D721Med (cell line): ENCODE data around the gene CERT1.

Experiments used
- DNase-seq: peaks from one replicate; pipeline ENCODE4 v3.0.0; 2011; ENCODE audit warnings: low spot score; ENCODE audit not compliant: insufficient read length
- FAIRE-seq: peaks from 2 replicates; lab custom pipeline; 2011; peaks lifted over from hg19 to GRCh38; lab: Jason Lieb, UNC
- TF ChIP-seq, protein P1 (sequence below): IDR thresholded peaks from 2 replicates; pipeline ENCODE4 v1.5.1; 2012; ENCODE audit warnings: mild to moderate bottlenecking, control low read depth; ENCODE audit not compliant: insufficient read depth; ENCODE audit errors: missing control alignments

Gene CERT1

DNA sequence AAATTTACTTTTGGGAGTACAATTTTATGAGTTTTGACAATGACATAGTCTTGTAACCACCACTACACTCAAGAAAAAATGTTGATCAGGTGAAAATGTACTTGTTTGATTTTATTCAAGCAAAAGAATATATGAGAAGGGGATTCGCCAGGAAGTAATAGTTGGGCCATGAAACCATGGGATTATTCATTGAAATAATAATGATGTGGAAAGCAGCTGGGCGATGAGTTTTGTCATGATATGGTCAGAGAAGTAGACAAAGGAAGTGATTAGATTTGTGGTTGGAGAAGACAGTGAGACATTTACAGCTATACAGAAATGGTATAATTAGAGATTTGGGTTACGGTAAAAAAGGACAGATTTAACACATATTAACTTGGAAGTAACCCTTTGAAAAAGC lies 163.2 kb downstream of the CERT1 start:
- TF ChIP-seq, protein P1, sequence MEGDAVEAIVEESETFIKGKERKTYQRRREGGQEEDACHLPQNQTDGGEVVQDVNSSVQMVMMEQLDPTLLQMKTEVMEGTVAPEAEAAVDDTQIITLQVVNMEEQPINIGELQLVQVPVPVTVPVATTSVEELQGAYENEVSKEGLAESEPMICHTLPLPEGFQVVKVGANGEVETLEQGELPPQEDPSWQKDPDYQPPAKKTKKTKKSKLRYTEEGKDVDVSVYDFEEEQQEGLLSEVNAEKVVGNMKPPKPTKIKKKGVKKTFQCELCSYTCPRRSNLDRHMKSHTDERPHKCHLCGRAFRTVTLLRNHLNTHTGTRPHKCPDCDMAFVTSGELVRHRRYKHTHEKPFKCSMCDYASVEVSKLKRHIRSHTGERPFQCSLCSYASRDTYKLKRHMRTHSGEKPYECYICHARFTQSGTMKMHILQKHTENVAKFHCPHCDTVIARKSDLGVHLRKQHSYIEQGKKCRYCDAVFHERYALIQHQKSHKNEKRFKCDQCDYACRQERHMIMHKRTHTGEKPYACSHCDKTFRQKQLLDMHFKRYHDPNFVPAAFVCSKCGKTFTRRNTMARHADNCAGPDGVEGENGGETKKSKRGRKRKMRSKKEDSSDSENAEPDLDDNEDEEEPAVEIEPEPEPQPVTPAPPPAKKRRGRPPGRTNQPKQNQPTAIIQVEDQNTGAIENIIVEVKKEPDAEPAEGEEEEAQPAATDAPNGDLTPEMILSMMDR = no peak
- FAIRE-seq = no peak
- no peak for DNase-seq

DNA sequence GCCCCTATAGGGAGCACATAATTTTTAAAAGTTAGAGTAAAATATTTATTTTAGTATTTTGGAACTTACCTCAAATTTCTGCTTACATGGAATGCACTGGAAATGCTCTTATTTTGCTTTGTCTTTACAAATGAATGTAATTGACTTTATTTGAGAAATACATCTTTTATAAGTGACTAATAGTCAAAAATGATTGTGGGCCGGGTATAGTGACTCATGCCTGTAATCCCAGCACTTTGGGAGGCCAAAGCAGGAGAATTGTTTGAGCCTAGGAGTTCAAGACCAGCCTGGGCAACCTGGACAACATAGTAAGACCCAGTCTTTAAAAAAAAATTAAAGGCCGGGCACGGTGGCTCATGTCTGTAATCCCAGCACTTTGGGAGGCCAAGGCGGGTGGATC lies 168.6 kb downstream of the CERT1 start:
- FAIRE-seq = no peak
- no peak for DNase-seq
- TF ChIP-seq, protein P1 = no peak

DNA sequence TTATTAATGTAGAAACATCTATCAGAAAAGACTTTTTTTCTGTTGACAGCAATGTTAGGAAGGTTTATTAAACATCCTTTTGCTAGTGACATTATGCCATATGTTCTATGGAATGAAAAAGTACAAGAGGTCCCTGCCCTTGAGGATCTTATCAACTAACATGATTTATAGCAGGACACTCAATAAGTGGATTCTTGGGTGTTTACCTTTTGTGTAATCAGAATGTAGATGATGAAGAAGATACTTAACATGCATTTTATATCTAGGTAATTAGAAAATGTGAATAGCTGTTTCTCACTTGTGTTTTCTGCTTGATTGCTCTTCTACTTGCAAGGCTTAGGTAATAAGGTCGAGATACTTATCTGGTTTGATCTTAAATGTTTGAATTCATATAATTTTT lies 169.5 kb downstream of the CERT1 start:
- TF ChIP-seq, protein P1 = no peak
- no peak for DNase-seq
- FAIRE-seq = no peak

DNA sequence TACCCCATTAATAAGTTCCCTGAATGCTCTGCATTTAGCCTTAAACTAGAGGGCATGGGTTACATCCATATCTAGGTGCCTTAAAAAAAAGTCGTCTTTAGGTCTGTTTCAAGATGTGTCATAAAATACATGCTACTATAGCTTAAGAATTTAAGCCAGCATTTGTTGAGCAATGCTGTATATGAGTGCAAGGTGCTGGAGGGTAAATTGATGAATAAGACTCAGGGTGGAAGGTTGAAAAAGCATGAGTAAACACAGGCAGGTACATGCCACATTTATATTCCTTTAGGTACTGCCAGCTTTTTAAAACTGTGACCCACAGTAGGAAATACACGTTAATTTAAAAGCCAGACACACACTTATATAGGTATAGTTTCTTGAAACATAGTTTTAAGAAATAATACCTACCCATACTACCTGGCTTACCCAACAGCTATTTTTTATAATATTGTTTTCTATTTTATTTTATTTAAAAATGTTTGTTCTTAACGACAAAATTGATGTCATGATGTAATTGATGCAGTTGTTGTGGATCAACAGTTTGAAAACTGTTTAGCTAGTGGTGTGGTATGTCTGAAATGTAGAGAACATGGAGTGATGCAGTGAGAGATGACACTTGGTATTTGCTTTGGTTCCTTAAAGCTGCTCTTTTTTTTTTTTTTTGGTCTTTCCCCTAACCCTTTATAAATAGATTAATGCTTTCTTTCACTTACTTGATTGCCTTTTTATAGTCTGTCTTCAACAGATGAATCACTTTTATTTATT lies 170.5 kb downstream of the CERT1 start:
- FAIRE-seq (no peak), DNase-seq (no peak)
- TF ChIP-seq, protein P1 = no peak

DNA sequence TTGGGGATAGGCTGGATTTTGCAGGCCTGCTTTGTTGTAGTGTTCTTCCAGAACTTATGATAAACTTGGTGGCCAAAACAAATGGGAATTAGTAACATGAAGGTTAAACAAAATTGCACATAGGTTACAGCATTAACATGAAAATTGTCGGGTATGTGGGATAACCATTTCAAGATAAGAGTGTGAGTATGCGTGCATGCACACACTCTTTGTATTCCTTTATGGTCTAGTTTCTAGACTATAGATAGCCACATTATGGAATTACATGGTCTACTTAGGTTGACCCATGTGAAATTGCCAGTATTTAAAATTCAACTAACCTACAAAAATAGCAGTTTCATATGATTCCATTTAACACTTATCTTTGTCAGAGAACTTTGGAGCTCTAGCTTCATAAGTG lies 173.0 kb downstream of the CERT1 start:
- TF ChIP-seq, protein P1 = no peak
- FAIRE-seq (no peak), DNase-seq (no peak)

DNA sequence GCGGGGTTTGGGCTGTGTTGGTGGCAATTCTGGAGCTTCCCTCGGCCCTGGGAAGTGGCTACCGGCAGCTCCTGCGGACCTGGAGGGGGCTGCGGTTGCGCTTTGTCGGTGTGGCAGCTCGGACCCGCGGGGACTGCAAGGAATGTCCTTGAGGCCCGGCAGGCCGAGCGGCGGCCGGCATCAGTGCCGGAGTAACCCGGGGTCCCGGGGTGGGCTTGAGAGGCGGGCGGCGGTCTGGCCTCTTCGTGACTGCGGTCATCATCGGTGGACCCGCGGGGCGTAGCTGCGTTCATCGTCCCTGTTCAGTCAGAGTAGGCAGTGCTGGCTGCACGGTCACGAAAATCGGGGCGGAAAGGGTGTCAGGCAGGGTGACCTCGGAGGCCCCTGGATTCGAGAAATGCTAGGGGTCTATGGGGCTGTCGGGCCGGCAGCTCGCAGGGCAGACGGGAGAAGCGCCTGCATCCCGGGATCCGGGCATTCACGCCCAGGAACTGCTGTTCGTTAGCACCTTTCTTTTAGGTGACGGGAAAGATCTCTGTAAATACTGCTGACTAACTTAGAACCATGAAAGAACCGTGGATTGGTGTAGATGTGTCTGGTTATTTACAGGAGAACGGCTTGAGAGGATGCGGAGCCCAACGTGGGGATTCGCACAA lies 173.9 kb downstream of the CERT1 start:
- TF ChIP-seq, protein P1 = no peak
- FAIRE-seq (no peak), DNase-seq (no peak)
